HG03095 (cell line): Measurements from ENCODE around the gene GRID1.
"Not testable (repeated sequence)": the region's sequence is repeated elsewhere in the genome, so short reads cannot be mapped to it uniquely, and the experiment has no call there.

Experiments
- ATAC-seq: cut with Tn5 transposase; IDR thresholded peaks from one replicate; pipeline ENCODE4 v1.9.1; 2021; ENCODE audit warnings: moderate library complexity; ENCODE audit not compliant: unreplicated experiment

GRID1 gene

GRCh38 chr10:85978566-85979358 is 387.8 kb downstream of the GRID1 start:
- ATAC-seq = no peak

GRCh38 chr10:85977642-85978041 is 389.0 kb downstream of the GRID1 start:
- no peak for ATAC-seq

GRCh38 chr10:85976267-85976793 is 390.3 kb downstream of the GRID1 start:
- no peak for ATAC-seq

- no peak for ATAC-seq
Measured at GRCh38 chr10:85971494-85971893, 395.1 kb downstream of the GRID1 start.

GRCh38 chr10:85967594-85967993 is 399.0 kb downstream of the GRID1 start:
- ATAC-seq = no peak

- ATAC-seq = no peak
Measured at GRCh38 chr10:85961479-85962067, 405.0 kb downstream of the GRID1 start.

GRCh38 chr10:85961073-85961472 is 405.5 kb downstream of the GRID1 start:
- no peak for ATAC-seq

DNA sequence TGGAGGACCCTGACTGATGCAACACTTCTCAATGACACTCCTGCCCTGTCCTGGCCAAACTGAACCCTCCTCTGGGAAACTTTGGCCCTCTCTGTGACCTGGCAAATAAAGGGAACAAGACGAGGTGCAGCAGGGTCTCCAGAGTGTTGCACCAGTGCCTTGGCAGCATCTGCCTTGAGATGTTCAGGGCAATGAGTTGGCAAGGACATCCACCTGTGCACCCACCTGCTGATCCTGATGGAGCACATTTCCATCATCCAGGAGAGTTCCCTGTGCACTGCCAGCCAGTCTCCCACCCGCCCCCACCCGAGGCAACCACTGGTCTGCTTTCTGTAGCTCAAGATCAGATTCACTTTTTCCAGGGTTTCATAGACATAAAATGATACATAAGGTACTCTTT is 407.4 kb downstream of the GRID1 start:
- ATAC-seq = no peak

GRCh38 chr10:85950921-85951320 is 415.7 kb downstream of the GRID1 start:
- ATAC-seq = no peak

GRCh38 chr10:85946713-85947326 is 419.8 kb downstream of the GRID1 start:
- peak; percentile 84 for ATAC-seq

GRCh38 chr10:85936161-85936560 is 430.4 kb downstream of the GRID1 start:
- no peak for ATAC-seq

- no peak for ATAC-seq
Measured at GRCh38 chr10:85934586-85934985, 432.0 kb downstream of the GRID1 start.

- ATAC-seq = not testable (repeated sequence)
Measured at GRCh38 chr10:85929993-85930392, 436.6 kb downstream of the GRID1 start.

GRCh38 chr10:85927952-85928665 is 438.5 kb downstream of the GRID1 start:
- ATAC-seq = no peak

GRCh38 chr10:85926986-85927385 is 439.6 kb downstream of the GRID1 start:
- ATAC-seq = no peak

DNA sequence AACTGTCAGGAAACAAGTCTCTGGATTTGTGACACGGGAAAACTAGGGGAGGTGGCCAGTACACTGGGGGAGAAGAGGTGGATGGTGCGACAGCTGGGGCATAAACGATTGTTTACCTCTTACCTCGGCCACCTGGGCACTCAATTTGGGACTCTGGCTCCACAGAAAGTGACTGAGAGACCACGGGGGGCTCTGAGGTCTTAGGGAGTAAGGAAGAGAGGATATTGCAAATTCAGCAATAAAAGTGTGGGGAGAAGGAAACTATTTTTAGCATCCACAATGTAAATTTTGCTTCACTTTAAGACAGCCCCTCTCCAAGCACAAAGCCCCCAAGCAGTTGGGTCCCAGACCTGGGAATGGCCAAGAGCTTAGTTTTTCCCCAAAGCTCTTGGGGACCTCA is 440.5 kb downstream of the GRID1 start:
- ATAC-seq = no peak

- ATAC-seq = no peak
Measured at GRCh38 chr10:85925201-85925750, 441.3 kb downstream of the GRID1 start.

DNA sequence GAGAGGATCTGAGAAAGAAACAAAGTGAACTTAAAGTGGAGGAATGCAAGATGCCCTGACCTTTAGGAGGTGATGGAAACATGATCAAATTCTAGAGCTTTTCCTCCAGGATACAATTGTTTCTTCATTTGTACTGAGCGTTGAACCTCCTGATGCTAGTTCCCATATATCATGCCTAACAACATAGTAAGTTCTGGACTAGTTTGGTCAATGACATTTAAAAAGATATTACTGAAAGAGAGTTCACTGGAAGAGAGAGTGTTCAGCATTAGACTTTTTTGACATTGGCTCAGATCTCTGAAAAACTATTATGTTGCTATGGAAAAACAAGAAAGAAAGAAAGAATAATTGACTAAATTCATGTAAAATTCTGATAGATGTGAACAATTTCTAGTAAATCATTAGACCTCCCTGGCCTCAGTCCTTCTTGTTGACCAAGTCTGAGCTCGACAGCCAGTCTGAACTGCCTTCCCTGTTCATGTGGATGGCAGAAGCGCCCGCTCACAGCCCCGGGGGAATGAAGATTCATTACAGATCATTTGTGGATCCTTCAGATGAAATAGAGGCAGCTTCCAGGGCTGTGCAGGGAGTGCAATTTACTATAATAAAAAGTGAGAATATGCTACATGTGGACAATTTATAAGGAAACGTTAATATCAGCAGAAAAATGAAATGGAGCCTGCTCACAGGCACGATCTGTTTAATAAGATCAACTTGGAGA is 442.1 kb downstream of the GRID1 start:
- ATAC-seq = no peak

GRCh38 chr10:85922356-85923129 is 444.1 kb downstream of the GRID1 start:
- ATAC-seq = no peak

- no peak for ATAC-seq
Measured at GRCh38 chr10:85921789-85922188, 444.8 kb downstream of the GRID1 start.
